ENCODE measurements around the gene CABP2. TPM values are rescaled to one million over a fixed set of nuclear protein-coding genes. Genes with fewer than 3 reads are reported as not detected.
A peak's percentile ranks its signal among the peaks of the same experiment; 100 is the strongest.
"Not testable (repeated sequence)": the region's sequence is repeated elsewhere in the genome, so short reads cannot be mapped to it uniquely, and the experiment has no call there.

CABP2 gene
- total and polyA plus RNA-seq, 5 donors from 2014 or later, result not detected

DNA sequence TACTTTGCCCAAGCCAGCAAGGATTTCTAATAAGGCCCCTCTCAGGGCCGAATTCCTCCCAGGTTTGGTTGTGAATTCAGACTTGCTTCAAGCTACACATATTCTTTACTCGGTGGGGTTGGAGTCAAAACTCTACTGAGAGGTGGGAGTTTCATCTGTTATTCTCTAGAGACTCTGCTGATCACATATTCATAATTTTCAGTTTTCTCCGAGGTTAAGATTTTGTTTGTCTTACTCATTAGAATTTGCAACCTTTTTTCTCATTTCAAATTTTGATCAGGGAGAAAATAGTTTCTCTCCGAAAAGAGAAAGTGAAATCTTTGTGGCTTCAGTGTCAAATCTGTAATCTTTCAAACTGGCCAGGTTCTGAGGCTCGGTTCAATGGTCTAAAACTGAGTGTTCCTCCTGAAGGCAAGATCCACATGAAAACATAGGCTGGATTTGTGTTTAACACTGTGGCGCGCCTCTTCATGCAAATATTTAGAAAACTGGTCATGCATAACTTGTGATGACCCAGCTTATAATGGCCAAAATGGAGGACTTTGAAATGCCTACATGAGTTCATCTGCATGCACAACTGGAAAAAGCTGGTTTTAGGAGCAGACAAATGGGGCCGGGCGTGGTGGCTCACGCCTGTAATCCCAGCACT, 38.8 kb upstream of the CABP2 start:
- H3K27ac Mint-ChIP-seq, result peak overlapping the region in 1 of 3 donors; percentile 49
- DNase-seq (peak in 1 of 3 donors; percentile 21), ATAC-seq (ENCODE audit: low read depth in 2 of 2) (no peak)
- Histone ChIP-seq H3K27me3 (ENCODE audit: control insufficient read depth, insufficient read depth, low read length) (peaks cover 3% of the 10 kb centered on the region), H3K4me3 (ENCODE audit: low read depth, low read length) (no peak overlapping the region), H3K27ac (ENCODE audit: insufficient read depth, low read length, poor library complexity, severe bottlenecking) (no peak overlapping the region), H3K9me3 (ENCODE audit: control insufficient read depth in 2 of 2, low read length in 2 of 2) (no peaks in the 10 kb centered on the region), H3K4me1 (ENCODE audit: control insufficient read depth, insufficient read depth, low read length, poor library complexity, severe bottlenecking) (no peaks in the 10 kb centered on the region), H3K36me3 (ENCODE audit: control insufficient read depth, insufficient read depth, low read length) (no peaks in the 10 kb centered on the region)
- no peak overlapping the region for H3K4me3 Mint-ChIP-seq
- H3K9me3 Mint-ChIP-seq, result no peaks in the 10 kb centered on the region
- H3K4me1 Mint-ChIP-seq, result peaks cover 0 to 5% (median 0%) of the 10 kb centered on the region in 4 donors
- no peaks in the 10 kb centered on the region for H3K36me3 Mint-ChIP-seq
- peaks cover 27% of the 10 kb centered on the region for H3K27me3 Mint-ChIP-seq

DNA sequence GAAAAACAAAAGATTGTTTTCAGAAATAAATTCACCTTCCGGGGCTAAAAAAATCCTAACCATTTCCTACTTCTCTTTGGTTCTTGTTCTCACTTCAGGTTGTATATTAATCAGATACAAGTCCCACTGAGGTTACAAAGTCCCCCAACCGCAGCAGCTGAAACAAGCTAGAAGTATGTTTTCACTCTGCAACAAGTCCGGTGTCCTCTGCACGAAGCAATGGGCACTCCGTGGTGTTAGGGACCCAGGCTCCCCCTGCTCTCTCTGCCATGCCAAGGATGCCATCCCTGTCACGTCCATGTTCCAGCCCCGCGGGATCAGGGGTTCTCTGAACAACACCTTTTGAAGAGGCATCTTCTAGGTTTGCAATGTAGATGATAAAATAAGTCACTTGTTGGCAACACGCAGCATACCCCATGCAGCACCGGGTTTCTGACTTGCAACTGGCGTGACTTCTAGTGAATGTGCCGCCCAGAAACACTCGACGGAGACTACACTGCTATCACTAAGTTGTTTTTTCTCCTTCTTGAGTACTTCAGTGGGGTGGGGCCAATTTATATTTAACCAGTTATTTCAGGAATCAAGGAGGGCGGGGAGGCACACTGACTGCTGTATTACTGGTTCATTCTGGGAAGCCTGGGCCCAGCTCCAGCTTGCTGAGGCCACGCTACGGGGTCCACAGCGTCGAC, 35.0 kb upstream of the CABP2 start:
- peaks cover 2% of the 10 kb centered on the region for H3K27me3 ChIP-seq (ENCODE audit: control insufficient read depth, insufficient read depth, low read length)
- H3K4me3 ChIP-seq (ENCODE audit: low read depth, low read length), result no peak overlapping the region
- Mint-ChIP-seq H3K4me1 (peaks cover 0 to 5% (median 0%) of the 10 kb centered on the region in 4 donors), H3K36me3 (no peaks in the 10 kb centered on the region), H3K27ac (no peak overlapping the region), H3K4me3 (no peak overlapping the region), H3K9me3 (no peaks in the 10 kb centered on the region), H3K27me3 (peaks cover 19% of the 10 kb centered on the region)
- H3K4me1 ChIP-seq (ENCODE audit: control insufficient read depth, insufficient read depth, low read length, poor library complexity, severe bottlenecking), result no peaks in the 10 kb centered on the region
- no peaks in the 10 kb centered on the region for H3K36me3 ChIP-seq (ENCODE audit: control insufficient read depth, insufficient read depth, low read length)
- ATAC-seq (ENCODE audit: low read depth in 2 of 2) (no peak), DNase-seq (no peak)
- no peak overlapping the region for H3K27ac ChIP-seq (ENCODE audit: insufficient read depth, low read length, poor library complexity, severe bottlenecking)
- H3K9me3 ChIP-seq (ENCODE audit: control insufficient read depth in 2 of 2, low read length in 2 of 2), result no peaks in the 10 kb centered on the region

DNA sequence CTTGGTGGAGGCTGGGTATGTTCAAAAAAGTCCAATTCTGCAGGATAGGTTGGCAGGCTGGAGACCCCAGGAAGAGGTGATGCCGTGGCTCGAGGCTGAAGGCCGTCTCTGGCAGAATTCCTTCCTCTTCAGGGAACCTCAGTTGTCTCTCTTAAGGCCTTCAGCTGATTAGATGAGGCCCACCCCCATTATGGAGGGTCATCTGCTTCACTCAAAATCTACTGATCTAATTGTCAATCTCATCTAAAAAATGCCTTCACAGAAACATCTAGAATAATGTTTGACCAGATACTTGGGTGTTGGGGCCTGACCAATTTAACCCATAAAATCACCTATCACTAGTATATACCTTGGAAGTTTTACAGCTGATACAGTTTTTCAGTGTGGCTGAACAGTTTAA, 33.0 kb upstream of the CABP2 start:
- H3K27ac ChIP-seq (ENCODE audit: insufficient read depth, low read length, poor library complexity, severe bottlenecking), result no peak overlapping the region
- H3K27ac Mint-ChIP-seq, result no peak overlapping the region
- no peaks in the 10 kb centered on the region for H3K4me1 Mint-ChIP-seq
- no peaks in the 10 kb centered on the region for H3K36me3 Mint-ChIP-seq
- peaks cover 18% of the 10 kb centered on the region for H3K27me3 Mint-ChIP-seq
- H3K4me1 ChIP-seq (ENCODE audit: control insufficient read depth, insufficient read depth, low read length, poor library complexity, severe bottlenecking), result no peaks in the 10 kb centered on the region
- no peaks in the 10 kb centered on the region for H3K9me3 ChIP-seq (ENCODE audit: control insufficient read depth in 2 of 2, low read length in 2 of 2)
- no peak overlapping the region for H3K4me3 Mint-ChIP-seq
- H3K36me3 ChIP-seq (ENCODE audit: control insufficient read depth, insufficient read depth, low read length), result no peaks in the 10 kb centered on the region
- no peak for ATAC-seq (ENCODE audit: low read depth in 2 of 2)
- H3K4me3 ChIP-seq (ENCODE audit: low read depth, low read length), result no peak overlapping the region
- H3K9me3 Mint-ChIP-seq, result peaks cover 0 to 2% (median 0%) of the 10 kb centered on the region in 7 donors
- DNase-seq, result no peak
- no peaks in the 10 kb centered on the region for H3K27me3 ChIP-seq (ENCODE audit: control insufficient read depth, insufficient read depth, low read length)

DNA sequence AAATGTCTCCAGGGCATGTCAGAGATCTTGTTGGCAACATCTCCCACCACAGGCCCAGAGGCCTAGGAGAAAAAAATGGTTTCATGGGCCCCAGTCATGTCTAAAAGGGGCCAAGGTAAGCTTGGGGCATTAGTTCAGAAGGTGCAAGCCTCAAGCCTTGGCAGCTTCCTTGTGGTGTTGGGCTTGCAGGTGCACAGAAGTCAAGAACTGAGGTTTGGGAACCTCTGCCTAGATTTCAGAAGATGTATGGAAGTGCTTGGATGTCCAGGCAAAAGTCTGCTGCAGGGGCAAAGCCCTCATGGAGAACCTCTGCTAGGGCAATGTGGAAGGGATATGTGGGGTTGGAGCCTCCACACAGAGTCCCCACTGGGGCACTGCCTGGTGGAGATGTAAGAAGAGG, 28.5 kb upstream of the CABP2 start:
- not testable (repeated sequence) for H3K4me3 ChIP-seq (ENCODE audit: low read depth, low read length); H3K9me3 ChIP-seq (ENCODE audit: control insufficient read depth in 2 of 2, low read length in 2 of 2); DNase-seq; ATAC-seq (ENCODE audit: low read depth in 2 of 2); H3K27ac ChIP-seq (ENCODE audit: insufficient read depth, low read length, poor library complexity, severe bottlenecking); H3K4me3 Mint-ChIP-seq; H3K9me3 Mint-ChIP-seq; H3K4me1 ChIP-seq (ENCODE audit: control insufficient read depth, insufficient read depth, low read length, poor library complexity, severe bottlenecking); H3K27ac Mint-ChIP-seq; H3K36me3 ChIP-seq (ENCODE audit: control insufficient read depth, insufficient read depth, low read length); H3K36me3 Mint-ChIP-seq; H3K4me1 Mint-ChIP-seq; H3K27me3 ChIP-seq (ENCODE audit: control insufficient read depth, insufficient read depth, low read length)
- H3K27me3 Mint-ChIP-seq, result peaks cover 30% of the 10 kb centered on the region

DNA sequence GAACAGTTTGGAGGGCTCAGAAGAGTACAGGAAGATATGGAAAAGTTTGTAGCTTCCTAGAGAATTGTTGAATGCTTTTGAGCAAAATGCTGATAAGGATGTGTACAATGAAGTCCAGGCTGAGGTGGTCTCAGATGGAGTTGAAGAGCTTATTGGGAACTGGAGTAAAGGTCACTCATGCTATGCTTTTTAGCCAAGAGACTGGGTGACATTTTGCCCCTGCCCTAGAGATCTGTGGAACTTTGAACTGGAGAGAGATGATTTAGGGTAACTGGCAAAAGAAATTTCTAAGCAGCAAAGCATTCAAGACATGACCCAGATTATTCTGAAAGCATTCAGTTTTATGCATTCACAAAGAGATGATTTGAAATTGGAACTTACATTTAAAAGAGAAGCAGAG, 27.9 kb upstream of the CABP2 start:
- H3K27ac Mint-ChIP-seq, result no peak overlapping the region
- peaks cover 0 to 7% (median 0%) of the 10 kb centered on the region in 7 donors for H3K9me3 Mint-ChIP-seq

DNA sequence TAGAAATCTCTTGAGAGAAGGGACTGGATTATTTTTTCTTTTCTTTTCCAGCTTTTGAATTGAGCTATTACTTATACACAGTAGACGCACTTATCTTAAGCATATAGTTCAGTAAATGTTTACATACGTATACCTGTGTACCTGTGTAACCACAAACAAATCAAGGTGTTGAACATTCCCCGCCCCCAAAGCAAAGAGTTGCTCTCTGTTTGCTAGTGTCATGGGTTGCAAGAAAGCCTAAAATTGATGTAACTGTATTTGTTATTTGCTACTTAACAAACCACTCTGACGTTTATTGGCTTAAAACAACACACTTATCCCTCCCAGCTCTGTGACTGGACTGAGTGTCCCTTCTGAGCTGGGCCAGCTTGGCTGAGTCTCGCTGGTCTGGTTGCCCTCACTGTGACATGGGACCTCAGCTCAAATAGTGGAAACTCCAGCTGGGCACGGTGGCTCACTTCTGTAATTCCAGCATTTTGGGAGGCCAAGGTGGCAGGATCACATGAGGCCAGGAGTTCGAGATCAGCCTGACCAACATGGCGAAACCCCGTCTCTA, 25.4 kb upstream of the CABP2 start:
- Histone ChIP-seq H3K9me3 (ENCODE audit: control insufficient read depth in 2 of 2, low read length in 2 of 2) (no peaks in the 10 kb centered on the region), H3K4me3 (ENCODE audit: low read depth, low read length) (no peak overlapping the region), H3K4me1 (ENCODE audit: control insufficient read depth, insufficient read depth, low read length, poor library complexity, severe bottlenecking) (no peaks in the 10 kb centered on the region), H3K36me3 (ENCODE audit: control insufficient read depth, insufficient read depth, low read length) (no peaks in the 10 kb centered on the region), H3K27me3 (ENCODE audit: control insufficient read depth, insufficient read depth, low read length) (no peaks in the 10 kb centered on the region), H3K27ac (ENCODE audit: insufficient read depth, low read length, poor library complexity, severe bottlenecking) (no peak overlapping the region)
- peaks cover 0 to 7% (median 0%) of the 10 kb centered on the region in 7 donors for H3K9me3 Mint-ChIP-seq
- peaks cover 23% of the 10 kb centered on the region for H3K27me3 Mint-ChIP-seq
- H3K27ac Mint-ChIP-seq, result no peak overlapping the region
- DNase-seq (no peak), ATAC-seq (ENCODE audit: low read depth in 2 of 2) (no peak)
- H3K4me3 Mint-ChIP-seq, result no peak overlapping the region
- no peaks in the 10 kb centered on the region for H3K4me1 Mint-ChIP-seq
- H3K36me3 Mint-ChIP-seq, result no peaks in the 10 kb centered on the region

More for the DNA sequence above, 27.9 kb upstream of the CABP2 start:
- ATAC-seq (ENCODE audit: low read depth in 2 of 2), result no peak
- Mint-ChIP-seq H3K4me3 (no peak overlapping the region), H3K27me3 (peaks cover 27% of the 10 kb centered on the region), H3K36me3 (no peaks in the 10 kb centered on the region), H3K4me1 (no peaks in the 10 kb centered on the region)
- H3K9me3 ChIP-seq (ENCODE audit: control insufficient read depth in 2 of 2, low read length in 2 of 2), result no peaks in the 10 kb centered on the region
- no peaks in the 10 kb centered on the region for H3K27me3 ChIP-seq (ENCODE audit: control insufficient read depth, insufficient read depth, low read length)
- H3K27ac ChIP-seq (ENCODE audit: insufficient read depth, low read length, poor library complexity, severe bottlenecking), result no peak overlapping the region
- H3K4me3 ChIP-seq (ENCODE audit: low read depth, low read length), result no peak overlapping the region
- no peaks in the 10 kb centered on the region for H3K4me1 ChIP-seq (ENCODE audit: control insufficient read depth, insufficient read depth, low read length, poor library complexity, severe bottlenecking)
- no peak for DNase-seq
- H3K36me3 ChIP-seq (ENCODE audit: control insufficient read depth, insufficient read depth, low read length), result no peaks in the 10 kb centered on the region

DNA sequence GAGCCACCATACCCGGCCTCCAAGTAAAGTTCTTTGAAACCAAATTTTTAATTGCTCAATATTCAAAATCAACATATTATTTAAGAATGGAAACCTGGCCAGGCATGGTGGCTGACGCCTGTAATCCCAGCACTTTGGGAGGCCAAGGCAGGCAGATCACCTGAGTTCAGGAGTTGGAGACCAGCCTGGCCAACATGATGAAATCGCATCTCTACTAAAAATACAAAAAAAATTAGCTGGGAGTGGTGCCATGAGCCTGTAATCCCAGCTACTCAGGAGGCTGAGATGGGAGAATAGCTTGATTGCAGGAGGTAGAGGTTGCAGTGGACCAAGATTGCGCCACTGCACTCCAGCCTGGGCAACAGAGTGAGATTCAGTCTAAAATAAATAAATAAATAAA, 24.9 kb upstream of the CABP2 start:
- not testable (repeated sequence) for ATAC-seq (ENCODE audit: low read depth in 2 of 2); H3K4me1 ChIP-seq (ENCODE audit: control insufficient read depth, insufficient read depth, low read length, poor library complexity, severe bottlenecking); H3K4me1 Mint-ChIP-seq; H3K4me3 Mint-ChIP-seq; H3K36me3 ChIP-seq (ENCODE audit: control insufficient read depth, insufficient read depth, low read length); H3K9me3 Mint-ChIP-seq; H3K27ac Mint-ChIP-seq; H3K36me3 Mint-ChIP-seq; H3K27me3 ChIP-seq (ENCODE audit: control insufficient read depth, insufficient read depth, low read length); DNase-seq; H3K27ac ChIP-seq (ENCODE audit: insufficient read depth, low read length, poor library complexity, severe bottlenecking); H3K9me3 ChIP-seq (ENCODE audit: control insufficient read depth in 2 of 2, low read length in 2 of 2); H3K4me3 ChIP-seq (ENCODE audit: low read depth, low read length)
- H3K27me3 Mint-ChIP-seq, result peaks cover 23% of the 10 kb centered on the region

DNA sequence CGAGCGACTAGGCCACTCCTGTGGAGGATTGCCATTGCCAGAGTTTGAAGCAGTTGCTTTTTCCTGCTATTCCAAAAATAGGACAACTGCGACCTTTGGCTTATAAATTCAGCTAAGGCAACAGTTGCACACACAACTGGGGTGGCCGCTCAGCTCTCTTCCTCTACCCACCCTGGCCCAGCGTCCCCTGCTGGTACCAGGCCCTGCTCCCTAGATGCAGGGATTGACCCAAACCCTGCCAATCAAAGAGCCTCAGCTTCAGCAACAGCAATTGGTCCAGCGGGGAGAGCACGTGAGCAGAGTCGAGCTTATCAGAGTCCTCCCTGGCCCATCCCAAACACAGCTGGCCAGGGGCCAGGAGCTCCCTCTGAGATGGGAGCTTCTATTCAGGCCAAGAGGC, 22.0 kb upstream of the CABP2 start:
- Mint-ChIP-seq H3K36me3 (no peaks in the 10 kb centered on the region), H3K27ac (no peak overlapping the region), H3K4me1 (no peaks in the 10 kb centered on the region), H3K9me3 (no peaks in the 10 kb centered on the region), H3K4me3 (no peak overlapping the region), H3K27me3 (peaks cover 12% of the 10 kb centered on the region)
- ATAC-seq (ENCODE audit: low read depth in 2 of 2) (no peak), DNase-seq (no peak)
- Histone ChIP-seq H3K27ac (ENCODE audit: insufficient read depth, low read length, poor library complexity, severe bottlenecking) (no peak overlapping the region), H3K27me3 (ENCODE audit: control insufficient read depth, insufficient read depth, low read length) (no peaks in the 10 kb centered on the region), H3K4me3 (ENCODE audit: low read depth, low read length) (no peak overlapping the region), H3K4me1 (ENCODE audit: control insufficient read depth, insufficient read depth, low read length, poor library complexity, severe bottlenecking) (no peaks in the 10 kb centered on the region), H3K9me3 (ENCODE audit: control insufficient read depth in 2 of 2, low read length in 2 of 2) (no peaks in the 10 kb centered on the region), H3K36me3 (ENCODE audit: control insufficient read depth, insufficient read depth, low read length) (no peaks in the 10 kb centered on the region)

All from CD4-positive, CD25-positive, alpha-beta regulatory T cell (primary cell).